Stomach (tissue), 9 donors: ENCODE results near the gene NAV2. TPM values are rescaled to one million over a fixed set of nuclear protein-coding genes. Genes with fewer than 3 reads are reported as not detected.
A peak's percentile ranks its signal among the peaks of the same experiment; 100 is the strongest.

Experiments
- DNase-seq, 2 donors: peaks; one replicate each; pipeline versions ENCODE4 v3.0.0 to v3.0.0-alpha.2; 2013 to 2019
- H3K27ac ChIP-seq, 5 donors: fragments of 200-600 bp in 4 of 5; sonication (generic) in 4 of 5; one replicate each; pipeline ENCODE4 v1.5.1; 2013 to 2019; ENCODE audit warnings: mild to moderate bottlenecking in 1 of 5, moderate library complexity in 1 of 5
- H3K27me3 ChIP-seq, 3 donors: fragments of 200-600 bp; sonication (generic); one replicate each; pipeline ENCODE4 v1.5.1; 2017 to 2019; ENCODE audit warnings: mixed run types in 1 of 3
- H3K36me3 ChIP-seq, 4 donors: fragments of 200-600 bp; sonication (generic); 1 replicate in 3 of 4; 2 replicates in 1 of 4; pipeline ENCODE4 v1.5.1; 2016 to 2019
- H3K4me1 ChIP-seq, 4 donors: fragments of 200-600 bp; sonication (generic); one replicate each; pipeline ENCODE4 v1.5.1; 2016 to 2019
- H3K4me3 ChIP-seq, 4 donors: fragments of 200-600 bp; sonication (generic) in 3 of 4; one replicate each; pipeline ENCODE4 v1.5.1; 2016 to 2019; ENCODE audit warnings: mild to moderate bottlenecking in 1 of 4
- H3K9me3 ChIP-seq, 4 donors: fragments of 200-600 bp; sonication (generic); one replicate each; pipeline ENCODE4 v1.5.1; 2016 to 2019
- CTCF ChIP-seq, 7 experiments: fragments of 450-650 bp in 4 of 7; fragments of 200-600 bp in 3 of 7; sonication (generic) in 3 of 7; IDR thresholded peaks; one replicate each; pipeline ENCODE4 v1.5.1; 2016 to 2019; ENCODE audit warnings: antibody characterized with exemption in 7 of 7, control low read depth in 2 of 7, mild to moderate bottlenecking in 1 of 7
- EP300 ChIP-seq: sonication (generic); formaldehyde crosslinking; IDR thresholded peaks from one replicate; pipeline ENCODE4 v1.6.1; 2017; ENCODE audit warnings: antibody characterized with exemption
- POLR2A ChIP-seq, 4 donors: fragments of 450-650 bp; IDR thresholded peaks; one replicate each; pipeline ENCODE4 v1.6.1; 2016; ENCODE audit warnings: antibody characterized with exemption in 4 of 4, control low read depth in 2 of 4, mild to moderate bottlenecking in 1 of 4, moderate library complexity in 1 of 4
- POLR2AphosphoS5 ChIP-seq, 3 donors: sonication (generic); formaldehyde crosslinking; IDR thresholded peaks; one replicate each; pipeline ENCODE4 v1.6.1; 2016; ENCODE audit warnings: antibody characterized with exemption in 3 of 3
- WGBS, 5 donors: extraction: QIAGEN DNeasy Blood & Tissue Kit in 3 of 5; methylation state at CpG; one replicate each; pipeline versions ENCODE4 v1.1.5 to v1.1.7; 2013 to 2018; 5-methylcytosine and 5-hydroxymethylcytosine counted together
- intact Hi-C: fragments of 100-400 bp; cut with DNase I; formaldehyde crosslinking; loops from one replicate; pipeline ENCODE4 v1.15.1; 2023; ENCODE audit warnings: low total_unique reads
- polyA plus RNA-seq, 3 donors: library from polyadenylated mRNA; stranded (reverse); fragments of 200-250 nt; gene quantifications; one replicate each; pipeline ENCODE4 v1.2.3, GENCODE V29; 2013
- total RNA-seq, 5 donors: library from RNA; depleted of rRNA; stranded (reverse); fragments of >200 nt; gene quantifications; one replicate each; pipeline versions ENCODE4 v1.1.0 to v1.2.3, GENCODE V29; 2014 to 2016
- donor health status: healthy with polysubstance abuse.
- donor health status: Bipolar disorder and iron deficiency.
- donor health status: healthy.

NAV2 gene
- total and polyA plus RNA-seq, 8 donors: 1.8 to 92.4 (median 7.9) TPM

GRCh38 chr11:19666951-19667350, 45.7 kb upstream of the NAV2 start:
- Histone ChIP-seq H3K4me1 (peaks cover 0 to 12% (median 2%) of the 10 kb centered on the region in 4 donors), H3K27ac (no peak overlapping the region), H3K4me3 (no peak overlapping the region), H3K9me3 (no peaks in the 10 kb centered on the region), H3K36me3 (no peaks in the 10 kb centered on the region), H3K27me3 (no peaks in the 10 kb centered on the region)
- TF ChIP-seq CTCF (IDR thresholded peaks at IDR 0.05) (no peak), POLR2AphosphoS5 (IDR thresholded peaks at IDR 0.05) (no peak), POLR2A (IDR thresholded peaks at IDR 0.05) (no peak), EP300 (no peak)
- no peak for DNase-seq
- intact Hi-C loops: no loop called here
- WGBS, 5 donors: 56 to 77% (median 63%) methylated on average over 3 of the region's 3 CpGs

GRCh38 chr11:19669511-19669910, 43.1 kb upstream of the NAV2 start:
- Histone ChIP-seq H3K27ac (no peak overlapping the region), H3K9me3 (no peaks in the 10 kb centered on the region), H3K4me3 (no peak overlapping the region), H3K36me3 (no peaks in the 10 kb centered on the region), H3K27me3 (no peaks in the 10 kb centered on the region), H3K4me1 (peaks cover 0 to 24% (median 17%) of the 10 kb centered on the region in 4 donors)
- TF ChIP-seq CTCF (IDR thresholded peaks at IDR 0.05) (no peak), POLR2AphosphoS5 (IDR thresholded peaks at IDR 0.05) (no peak), EP300 (no peak), POLR2A (IDR thresholded peaks at IDR 0.05) (no peak)
- intact Hi-C loops: no loop called here
- 93 to 100% (median 95%) methylated on average over 1 of the region's 1 CpG for WGBS, 5 donors
- no peak for DNase-seq

- intact Hi-C loops: no loop called here
- H3K27ac ChIP-seq: no peak overlapping the region
Observed at GRCh38 chr11:19670030-19670791, 42.4 kb upstream of the NAV2 start.

GRCh38 chr11:19672586-19673206, 39.9 kb upstream of the NAV2 start:
- 79 to 99% (median 97%) methylated on average over 2 of the region's 2 CpGs for WGBS, 5 donors
- peak overlapping the region in 3 of 5 donors; percentile 77 to 87 (median 85) for H3K27ac ChIP-seq
- no peaks in the 10 kb centered on the region for H3K27me3 ChIP-seq
- H3K36me3 ChIP-seq: no peaks in the 10 kb centered on the region
- no peak overlapping the region for H3K4me3 ChIP-seq
- H3K4me1 ChIP-seq: peaks cover 0 to 43% (median 30%) of the 10 kb centered on the region in 4 donors
- TF ChIP-seq CTCF (IDR thresholded peaks at IDR 0.05) (no peak), POLR2A (IDR thresholded peaks at IDR 0.05) (no peak), EP300 (no peak)
- DNase-seq: no peak
- intact Hi-C loops: no loop called here
- H3K9me3 ChIP-seq: no peaks in the 10 kb centered on the region

More at GRCh38 chr11:19670030-19670791, 42.4 kb upstream of the NAV2 start:
- Histone ChIP-seq H3K4me1 (peaks cover 0 to 30% (median 19%) of the 10 kb centered on the region in 4 donors), H3K36me3 (no peaks in the 10 kb centered on the region), H3K4me3 (no peak overlapping the region), H3K27me3 (no peaks in the 10 kb centered on the region), H3K9me3 (no peaks in the 10 kb centered on the region)
- DNase-seq: no peak
- 68 to 84% (median 78%) methylated on average over 13 of the region's 13 CpGs for WGBS, 5 donors
- TF ChIP-seq POLR2A (IDR thresholded peaks at IDR 0.05) (no peak), CTCF (IDR thresholded peaks at IDR 0.05) (no peak), EP300 (no peak), POLR2AphosphoS5 (IDR thresholded peaks at IDR 0.05) (no peak)
